Measurements from ENCODE around the gene ARFGEF2.

GRCh38 chr20:49078310-49078709, 156.8 kb downstream of the ARFGEF2 start:
- TF ChIP-seq, protein P1, sequence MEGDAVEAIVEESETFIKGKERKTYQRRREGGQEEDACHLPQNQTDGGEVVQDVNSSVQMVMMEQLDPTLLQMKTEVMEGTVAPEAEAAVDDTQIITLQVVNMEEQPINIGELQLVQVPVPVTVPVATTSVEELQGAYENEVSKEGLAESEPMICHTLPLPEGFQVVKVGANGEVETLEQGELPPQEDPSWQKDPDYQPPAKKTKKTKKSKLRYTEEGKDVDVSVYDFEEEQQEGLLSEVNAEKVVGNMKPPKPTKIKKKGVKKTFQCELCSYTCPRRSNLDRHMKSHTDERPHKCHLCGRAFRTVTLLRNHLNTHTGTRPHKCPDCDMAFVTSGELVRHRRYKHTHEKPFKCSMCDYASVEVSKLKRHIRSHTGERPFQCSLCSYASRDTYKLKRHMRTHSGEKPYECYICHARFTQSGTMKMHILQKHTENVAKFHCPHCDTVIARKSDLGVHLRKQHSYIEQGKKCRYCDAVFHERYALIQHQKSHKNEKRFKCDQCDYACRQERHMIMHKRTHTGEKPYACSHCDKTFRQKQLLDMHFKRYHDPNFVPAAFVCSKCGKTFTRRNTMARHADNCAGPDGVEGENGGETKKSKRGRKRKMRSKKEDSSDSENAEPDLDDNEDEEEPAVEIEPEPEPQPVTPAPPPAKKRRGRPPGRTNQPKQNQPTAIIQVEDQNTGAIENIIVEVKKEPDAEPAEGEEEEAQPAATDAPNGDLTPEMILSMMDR (IDR thresholded peaks at IDR 0.05), result no peak
- no peak for TF ChIP-seq POLR2A (IDR thresholded peaks at IDR 0.05)
- no peak for TF ChIP-seq EP300 (IDR thresholded peaks at IDR 0.05)

All from stomach (tissue), 4 donors.